Uterus (tissue), 2 donors: ENCODE measurements around the gene PRKN.

Source experiments
- CTCF ChIP-seq, 4 experiments: fragments of 200-600 bp in 2 of 4; fragments of 450-650 bp in 2 of 4; sonication (generic) in 2 of 4; IDR thresholded peaks; one replicate each; pipeline ENCODE4 v1.5.1; 2016 to 2019; ENCODE audit warnings: antibody characterized with exemption in 4 of 4, mild to moderate bottlenecking in 2 of 4, moderate library complexity in 1 of 4
- POLR2A ChIP-seq, 2 donors: fragments of 450-650 bp; IDR thresholded peaks; one replicate each; pipeline ENCODE4 v1.6.1; 2016; ENCODE audit warnings: antibody characterized with exemption in 2 of 2, mild to moderate bottlenecking in 1 of 2, moderate library complexity in 1 of 2

DNA sequence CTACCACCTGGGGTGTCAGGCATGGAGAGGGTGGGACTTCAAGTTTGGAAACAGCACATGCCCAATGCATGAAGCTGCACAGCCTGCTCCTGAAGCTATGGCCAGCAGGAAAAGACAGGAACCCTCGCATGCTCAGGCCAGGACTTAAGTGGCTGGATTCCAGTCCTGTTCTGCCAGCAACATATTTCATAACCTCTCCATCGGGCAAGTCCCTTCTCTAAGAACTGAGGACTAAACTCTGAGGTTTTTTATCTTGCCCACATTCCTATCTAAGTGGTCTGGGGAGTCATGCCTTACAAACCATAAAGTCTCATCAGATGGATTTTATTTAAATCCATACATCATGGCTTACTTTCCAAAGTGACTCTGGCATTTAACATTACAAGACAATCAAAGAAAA lies 1426.2 kb downstream of the PRKN start:
- TF ChIP-seq CTCF (IDR thresholded peaks at IDR 0.05) = no peak
- TF ChIP-seq POLR2A (IDR thresholded peaks at IDR 0.05) = no peak
